ENCODE measurements around the gene C10orf90.

The C10orf90 gene

GRCh38 chr10:126669168-126669567 is 1.3 kb downstream of the C10orf90 start:
- in situ Hi-C loops (cut with MboI; ENCODE audit: low sequenced_read_pairs, unreplicated experiment): no loop called here
- DNase-seq (ENCODE audit: low spot score): no peak
- no peak for TF ChIP-seq CTCF (IDR thresholded peaks at IDR 0.05; ENCODE audit: borderline replicate concordance, control extremely low read depth, extremely low read depth, insufficient read depth, missing control alignments)

GRCh38 chr10:126668505-126668904 is 2.0 kb downstream of the C10orf90 start:
- DNase-seq (ENCODE audit: low spot score): no peak
- in situ Hi-C loops (cut with MboI; ENCODE audit: low sequenced_read_pairs, unreplicated experiment): no loop called here
- no peak for TF ChIP-seq CTCF (IDR thresholded peaks at IDR 0.05; ENCODE audit: borderline replicate concordance, control extremely low read depth, extremely low read depth, insufficient read depth, missing control alignments)

GRCh38 chr10:126667568-126667967 is 2.9 kb downstream of the C10orf90 start:
- in situ Hi-C loops (cut with MboI; ENCODE audit: low sequenced_read_pairs, unreplicated experiment): no loop called here
- DNase-seq (ENCODE audit: low spot score): no peak
- TF ChIP-seq CTCF (IDR thresholded peaks at IDR 0.05; ENCODE audit: borderline replicate concordance, control extremely low read depth, extremely low read depth, insufficient read depth, missing control alignments): no peak

- no peak for DNase-seq (ENCODE audit: low spot score)
- TF ChIP-seq CTCF (IDR thresholded peaks at IDR 0.05; ENCODE audit: borderline replicate concordance, control extremely low read depth, extremely low read depth, insufficient read depth, missing control alignments): no peak
- in situ Hi-C loops (cut with MboI; ENCODE audit: low sequenced_read_pairs, unreplicated experiment): no loop called here
These were observed 5.3 kb downstream of the C10orf90 start for GRCh38 chr10:126665207-126665606.

GRCh38 chr10:126663880-126664279 is 6.6 kb downstream of the C10orf90 start:
- DNase-seq (ENCODE audit: low spot score): no peak
- in situ Hi-C loops (cut with MboI; ENCODE audit: low sequenced_read_pairs, unreplicated experiment): no loop called here
- TF ChIP-seq CTCF (IDR thresholded peaks at IDR 0.05; ENCODE audit: borderline replicate concordance, control extremely low read depth, extremely low read depth, insufficient read depth, missing control alignments): no peak

GRCh38 chr10:126663328-126663727 is 7.2 kb downstream of the C10orf90 start:
- no peak for DNase-seq (ENCODE audit: low spot score)
- no peak for TF ChIP-seq CTCF (IDR thresholded peaks at IDR 0.05; ENCODE audit: borderline replicate concordance, control extremely low read depth, extremely low read depth, insufficient read depth, missing control alignments)
- in situ Hi-C loops (cut with MboI; ENCODE audit: low sequenced_read_pairs, unreplicated experiment): no loop called here
